Left hindlimb (tissue), 1 donor: Measurements from ENCODE around the gene MAD2L1BP.
A peak's percentile ranks its signal among the peaks of the same experiment; 100 is the strongest.

Experiments
- DNase-seq: peaks from one replicate; pipeline ENCODE4 v3.0.0-alpha.2; 2018

Gene MAD2L1BP

DNA sequence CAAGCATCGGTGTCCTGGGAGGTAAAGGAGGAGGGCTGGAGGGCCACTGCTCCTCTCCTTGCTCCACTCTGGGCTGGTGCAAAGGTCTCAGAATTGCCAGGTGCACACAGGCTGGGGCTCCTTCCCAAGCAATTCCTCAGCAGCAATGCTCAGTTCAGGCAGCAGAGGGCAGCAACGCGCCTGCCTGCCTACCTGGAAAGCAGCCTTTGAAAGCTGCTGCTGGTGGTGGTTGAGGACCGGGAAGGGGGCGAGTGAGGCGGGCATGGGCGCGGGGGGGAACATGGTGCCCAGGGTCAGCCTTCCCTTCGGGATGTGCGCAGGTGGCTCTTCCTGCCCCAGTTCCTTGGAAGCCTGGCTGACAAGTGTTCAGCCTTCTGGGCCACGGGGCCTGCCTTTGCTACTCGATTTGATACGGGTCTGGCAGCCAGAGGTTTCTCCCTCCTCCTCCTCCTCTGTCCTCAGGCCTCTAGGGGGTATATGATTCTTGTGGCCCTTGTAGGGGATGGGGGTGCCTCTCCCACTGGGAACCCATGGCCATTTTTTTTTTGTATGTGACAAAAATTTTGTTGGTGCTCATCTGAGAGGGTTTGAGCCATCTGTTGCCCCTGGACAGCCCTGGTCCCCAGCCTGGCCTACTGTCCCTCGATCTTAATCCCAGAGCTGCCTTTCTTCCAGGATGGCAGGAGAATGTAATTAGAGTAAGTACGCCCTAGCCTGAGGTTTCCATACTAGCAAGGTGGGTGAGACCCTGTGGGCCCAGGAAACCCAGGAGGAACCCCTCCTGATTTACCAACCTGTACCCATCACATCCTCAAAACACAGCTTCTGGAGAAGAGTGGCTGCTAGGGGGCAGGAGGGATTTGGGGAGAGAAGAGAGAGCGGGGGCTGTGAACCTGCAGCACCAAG lies 31.9 kb downstream of the MAD2L1BP start:
- peak; percentile 86 for DNase-seq

DNA sequence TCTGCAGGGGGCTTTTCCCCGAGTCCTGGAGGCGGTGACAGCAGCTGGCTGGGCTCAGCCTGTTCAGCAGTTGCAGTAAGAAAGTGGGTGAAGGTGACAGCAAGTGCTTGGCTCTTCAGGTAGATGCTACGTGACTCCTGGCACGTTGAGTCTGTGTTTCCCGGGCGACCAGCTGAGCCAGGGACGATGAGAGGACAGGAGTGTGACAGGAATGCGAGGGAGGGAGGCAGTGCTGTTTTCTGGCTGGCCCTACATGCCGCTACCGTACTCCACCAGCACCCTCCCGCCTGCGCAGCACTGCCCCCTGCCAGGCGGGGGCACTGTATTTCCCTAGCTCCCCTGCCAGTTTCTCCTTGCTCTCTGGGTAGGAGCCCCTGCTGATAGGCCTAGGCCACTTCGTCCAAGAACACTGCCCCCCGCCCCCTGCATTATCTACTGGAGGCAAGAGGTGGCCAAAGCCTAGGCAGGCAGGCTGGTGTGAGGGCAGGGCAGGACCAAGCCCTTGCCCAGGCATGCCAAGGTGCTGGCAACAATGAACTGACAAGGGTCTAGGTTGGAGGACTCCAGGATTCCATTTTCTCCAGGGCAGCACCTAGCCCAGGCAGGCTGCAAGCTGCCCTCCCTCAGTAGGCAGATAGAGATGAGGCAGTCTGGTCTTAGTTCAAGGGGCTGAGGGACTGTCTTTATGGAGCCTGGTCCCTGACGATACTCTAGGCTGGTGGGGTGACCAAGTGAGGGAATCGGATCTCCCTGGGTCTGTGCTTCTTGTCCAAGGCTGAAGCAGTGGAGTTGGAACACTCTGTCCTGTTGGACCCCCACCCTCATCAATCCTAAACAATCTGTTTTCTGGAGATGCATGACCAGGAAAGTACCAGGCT lies 32.8 kb downstream of the MAD2L1BP start:
- peak; percentile 59 for DNase-seq

DNA sequence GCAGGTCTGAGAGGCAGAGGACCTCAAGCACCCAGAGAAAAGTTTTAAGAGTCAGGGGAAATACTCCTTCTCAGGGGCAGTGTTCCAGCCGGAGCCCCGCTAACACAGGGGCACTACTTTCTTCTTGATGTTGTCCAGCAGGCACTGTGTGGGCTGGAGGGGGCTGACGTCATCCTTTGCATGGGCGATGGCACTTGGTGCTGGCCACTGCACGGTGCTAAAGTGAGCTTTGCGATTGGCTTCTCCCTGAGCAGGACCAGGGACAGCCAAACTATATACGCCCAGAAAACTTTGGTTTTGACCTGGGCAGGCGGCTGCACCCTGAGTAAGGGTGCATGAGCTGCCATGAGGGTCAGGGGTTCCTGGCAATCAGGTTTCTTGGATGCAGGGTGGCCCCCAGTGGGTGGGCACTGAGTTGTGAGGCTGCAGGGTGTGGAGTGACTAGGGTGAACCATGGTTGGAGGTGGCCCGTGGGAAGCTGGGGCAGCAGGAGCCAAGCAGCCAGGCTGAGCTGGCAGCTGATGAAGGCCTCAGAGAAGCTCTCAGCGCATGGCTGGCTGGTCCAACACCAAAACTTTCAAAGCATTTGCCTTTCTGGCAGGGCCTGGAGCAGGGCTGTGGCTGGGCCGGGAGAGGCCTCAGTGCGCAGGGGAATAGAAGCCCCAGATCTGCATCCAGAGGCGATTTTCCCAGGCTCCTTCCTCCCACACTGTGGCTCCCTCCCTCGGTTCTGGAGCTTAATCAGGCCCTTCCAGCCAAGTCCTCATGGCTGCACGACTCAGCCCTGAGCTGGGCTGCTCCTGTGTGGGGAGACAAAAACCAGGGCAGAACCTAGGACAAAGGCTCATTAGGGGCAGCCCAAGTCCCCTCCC lies 33.6 kb downstream of the MAD2L1BP start:
- peak; percentile 77 for DNase-seq

DNA sequence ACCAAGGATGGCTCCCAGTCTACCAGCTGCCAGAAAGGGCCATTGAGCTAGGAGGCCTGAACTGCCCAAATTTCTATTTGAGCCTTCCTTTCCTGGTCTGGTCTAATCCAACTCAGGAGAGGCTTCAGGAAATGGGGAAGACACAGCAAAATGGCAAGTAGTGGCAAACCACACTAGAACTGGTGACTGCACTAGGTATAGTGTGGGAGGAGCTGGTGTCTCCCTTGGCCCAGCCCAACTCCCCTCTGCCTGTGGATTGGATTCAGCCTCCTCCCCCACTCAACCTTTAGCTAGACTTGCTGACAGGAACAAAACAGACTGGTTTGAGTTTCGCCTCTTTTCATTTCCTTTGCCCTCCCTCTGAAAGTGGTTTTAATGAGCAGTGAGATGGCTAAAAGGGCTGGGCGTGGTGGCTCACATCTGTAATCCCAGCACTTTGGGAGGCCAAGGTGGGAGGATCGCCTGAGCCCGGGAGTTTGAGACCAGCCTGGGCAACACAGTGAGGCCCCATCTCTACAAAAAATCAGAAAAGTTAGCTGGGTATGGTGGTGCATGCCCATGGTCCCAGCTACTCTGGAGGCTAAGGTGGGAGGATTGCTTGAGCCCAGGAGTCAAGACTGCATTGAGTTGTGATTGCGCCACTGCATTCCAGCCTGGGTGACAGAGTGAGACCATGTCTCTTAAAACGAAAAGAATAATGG lies 34.4 kb downstream of the MAD2L1BP start:
- DNase-seq: no peak

DNA sequence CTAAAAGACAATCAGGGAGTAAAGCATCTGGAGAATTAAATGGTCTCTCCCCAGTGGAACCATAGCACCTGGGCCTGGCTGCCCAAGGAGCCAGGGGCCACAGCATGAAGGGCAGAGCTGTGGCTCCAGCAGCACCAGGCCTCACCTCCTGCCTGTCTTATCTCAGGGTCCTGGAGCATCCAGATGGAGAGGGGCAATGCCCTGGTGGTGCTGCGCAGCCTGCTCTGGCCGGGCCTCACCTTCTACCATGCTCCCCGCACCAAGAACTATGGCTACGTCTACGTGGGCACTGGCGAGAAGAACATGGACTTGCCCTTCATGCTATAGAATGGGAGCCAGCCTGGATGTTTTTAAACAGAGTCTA lies 35.0 kb downstream of the MAD2L1BP start:
- DNase-seq: no peak

DNA sequence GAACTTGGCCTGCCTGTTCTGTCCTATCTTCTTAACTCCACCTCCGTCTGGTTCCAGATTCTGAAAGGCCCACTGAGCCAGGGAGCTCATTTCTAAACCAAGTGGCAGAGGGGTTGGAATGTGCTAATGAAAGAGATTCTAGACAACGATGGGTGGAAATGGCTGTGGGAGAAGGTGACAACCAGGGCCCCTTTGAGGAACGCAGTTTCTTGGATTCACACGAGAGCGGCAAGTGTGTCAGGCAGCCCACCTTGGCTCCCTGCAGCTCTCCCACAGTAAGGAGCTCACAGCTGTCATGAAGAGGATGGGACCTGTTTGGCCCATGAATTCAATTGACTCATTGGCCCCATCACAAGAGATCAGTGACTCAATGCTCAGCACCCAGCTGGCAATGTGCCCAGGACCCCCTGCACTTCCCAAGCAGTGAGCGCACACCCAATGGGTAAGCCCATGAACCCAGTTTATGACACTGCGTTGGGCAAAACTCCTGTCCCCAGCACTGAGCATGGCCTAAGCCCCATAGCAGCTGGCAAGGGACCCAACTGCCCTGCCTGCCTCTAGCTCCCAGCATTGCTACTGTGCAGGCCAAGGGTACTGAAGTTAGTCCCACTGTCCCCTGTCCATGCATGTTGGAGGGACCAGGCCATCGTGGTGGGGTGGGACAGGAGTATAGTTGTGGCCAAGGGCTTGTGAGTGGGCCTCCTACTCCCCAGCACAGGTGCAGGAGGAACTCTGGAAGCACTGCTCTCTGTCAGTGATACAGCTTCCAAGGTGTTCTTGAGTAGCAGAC lies 35.6 kb downstream of the MAD2L1BP start:
- no peak for DNase-seq

DNA sequence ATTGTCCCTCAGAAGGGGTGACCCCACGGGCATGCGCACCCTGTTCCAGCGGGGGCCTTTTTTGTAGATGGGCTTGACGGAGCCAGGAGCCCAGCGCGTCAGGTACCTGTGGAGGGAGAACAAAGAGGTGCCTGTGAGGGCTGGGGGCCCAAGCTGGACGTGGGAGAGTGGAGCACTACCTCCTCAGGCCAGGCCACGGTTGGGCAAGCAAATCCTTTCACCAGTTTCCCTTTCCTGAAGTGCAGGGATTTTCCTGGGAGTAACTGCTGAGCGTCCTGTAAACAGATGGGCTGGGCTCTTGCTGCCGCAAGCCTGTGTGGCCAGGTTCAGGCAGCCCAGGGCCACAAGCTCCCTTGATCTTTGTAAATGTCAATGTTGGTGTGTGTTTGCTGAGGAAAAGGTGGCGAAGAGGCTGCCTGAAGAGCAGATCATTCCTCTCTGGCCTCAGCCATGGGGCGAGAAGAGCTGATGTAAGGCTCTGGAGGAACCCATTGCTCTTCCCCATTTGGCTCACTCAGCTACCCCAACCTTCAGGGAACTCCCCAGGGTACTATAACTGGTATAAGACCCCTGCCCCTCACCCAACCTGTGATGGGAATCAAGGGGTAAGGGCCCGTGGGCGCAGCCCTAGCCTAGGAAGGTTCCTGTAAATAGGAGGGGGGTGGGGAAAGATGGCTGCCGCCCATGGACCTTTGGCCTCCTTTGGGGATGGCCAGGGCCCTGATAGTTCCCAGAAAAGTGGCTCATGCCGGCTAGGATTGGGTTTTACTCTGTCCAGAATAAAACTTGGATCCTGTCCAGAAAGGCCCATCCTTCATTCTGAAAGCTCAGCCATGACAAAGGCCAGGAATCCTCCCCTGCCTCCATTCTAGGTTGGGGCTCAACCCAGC lies 36.4 kb downstream of the MAD2L1BP start:
- no peak for DNase-seq

DNA sequence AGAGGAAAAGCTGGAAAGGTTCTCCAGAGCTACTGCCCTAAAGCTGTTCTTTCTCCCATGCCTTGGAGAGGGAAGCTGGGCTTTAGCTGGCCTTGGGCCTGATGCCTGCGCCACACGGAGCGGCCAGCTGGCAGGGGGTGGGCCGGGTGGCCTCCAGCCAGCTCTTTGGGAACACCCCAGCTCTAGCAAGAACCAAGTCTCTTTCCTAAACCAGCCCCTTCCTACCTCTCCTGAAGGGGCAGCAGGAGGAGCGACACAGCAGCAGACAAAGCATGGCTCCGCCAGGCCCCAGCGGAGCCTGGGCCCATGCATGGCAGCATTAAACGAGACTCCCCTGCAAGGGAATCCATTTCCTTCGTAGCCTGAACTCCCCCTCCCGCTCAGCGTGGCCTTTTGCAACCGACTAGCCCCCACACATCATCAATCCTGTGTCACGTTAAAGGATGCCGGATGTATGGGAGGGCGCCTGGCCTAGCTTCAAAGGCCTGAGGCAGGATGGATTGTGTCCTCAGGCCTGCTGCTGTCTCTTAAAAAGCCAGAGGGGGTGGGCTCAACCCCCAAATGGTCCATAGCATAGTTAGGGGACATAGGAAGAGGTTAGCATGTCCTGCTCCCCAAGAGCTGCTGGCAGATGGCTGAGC lies 37.9 kb downstream of the MAD2L1BP start:
- DNase-seq: peak; percentile 52

DNA sequence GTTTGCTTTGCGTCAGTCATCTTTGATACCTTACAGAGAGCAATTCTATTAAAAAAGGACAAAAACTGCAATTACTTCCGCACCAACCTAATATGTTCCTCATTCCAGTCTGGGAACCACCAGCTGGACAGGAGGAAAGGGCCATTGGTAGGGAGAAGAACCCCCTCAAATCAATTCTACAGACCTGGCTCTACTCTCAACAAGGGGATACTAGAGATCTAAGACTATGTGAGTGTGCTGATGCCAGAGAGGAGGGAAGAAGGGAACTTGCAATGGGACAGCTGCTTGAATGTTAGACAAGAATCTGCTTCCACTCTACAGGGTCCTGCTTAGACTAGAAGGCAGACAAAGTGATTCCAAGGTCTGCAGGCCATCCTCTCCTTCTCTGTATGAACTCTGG lies 38.7 kb downstream of the MAD2L1BP start:
- no peak for DNase-seq

DNA sequence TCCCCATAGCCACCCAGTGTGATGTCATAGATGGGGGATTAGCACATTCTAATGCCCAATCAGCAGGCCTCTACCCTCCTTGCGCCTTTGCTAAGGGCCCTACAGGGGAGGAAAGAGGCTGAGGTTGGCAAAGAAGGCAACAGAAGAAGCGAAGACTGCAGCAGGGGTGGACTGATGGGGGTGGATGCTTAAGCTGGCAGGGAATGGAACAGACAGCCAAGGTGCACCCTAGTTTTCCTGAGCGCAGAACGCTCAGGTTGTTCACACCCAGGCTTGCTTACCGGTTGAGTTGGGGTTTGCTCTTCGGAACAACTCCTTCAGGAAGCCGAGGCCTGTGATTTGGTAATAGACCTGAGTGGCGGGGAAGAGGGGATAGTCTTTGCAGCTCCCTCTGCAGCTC lies 39.3 kb downstream of the MAD2L1BP start:
- DNase-seq: no peak

DNA sequence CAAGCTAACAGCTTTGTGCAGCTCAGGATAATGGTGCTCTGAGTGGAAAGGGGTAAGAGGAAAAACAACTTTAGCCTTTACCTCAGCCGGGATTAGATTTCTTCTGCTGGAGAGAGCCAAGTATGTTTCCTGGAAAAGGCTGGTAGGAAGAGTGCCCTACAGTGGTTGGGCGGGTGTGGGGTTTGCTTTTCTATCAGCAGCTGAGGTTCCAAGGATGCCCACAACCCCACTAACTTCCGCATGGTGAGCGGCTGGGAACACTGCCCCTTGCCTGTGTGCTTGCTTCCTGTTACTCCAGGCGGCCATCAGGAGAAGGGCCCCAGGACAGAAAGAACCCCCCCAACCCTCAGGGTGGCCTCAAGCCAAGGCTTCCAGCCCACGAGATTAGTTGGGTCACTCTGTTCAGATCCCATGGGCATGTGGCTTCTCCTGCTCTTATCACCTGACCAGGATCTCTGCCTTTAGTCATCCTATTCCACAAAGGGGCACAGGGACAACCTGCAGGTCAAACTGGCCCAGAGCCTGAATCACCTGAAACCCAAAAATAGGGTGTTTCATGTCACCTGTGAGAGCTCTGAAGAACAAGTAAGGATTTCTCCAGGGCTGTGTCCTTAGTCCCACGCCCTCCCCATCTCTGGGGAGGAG lies 41.4 kb downstream of the MAD2L1BP start:
- DNase-seq: no peak

DNA sequence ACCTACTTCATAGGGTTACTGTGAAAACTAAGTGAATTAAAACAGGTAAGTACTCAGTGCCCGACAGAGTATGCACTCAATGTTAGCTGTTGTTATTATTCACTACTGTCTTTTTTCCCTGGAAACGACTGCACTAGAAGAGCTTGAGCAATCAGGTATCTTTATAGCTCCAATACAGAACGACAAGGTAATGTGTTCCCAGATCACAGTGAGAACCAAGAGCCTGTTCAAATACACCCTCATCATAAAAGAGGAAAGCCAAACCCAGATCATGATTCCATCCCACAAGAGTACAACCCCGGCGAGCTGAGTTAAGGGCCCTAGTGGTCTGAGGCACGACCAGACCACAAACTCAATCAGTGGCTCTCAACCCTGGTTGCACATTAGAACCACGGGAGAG lies 42.1 kb downstream of the MAD2L1BP start:
- no peak for DNase-seq

DNA sequence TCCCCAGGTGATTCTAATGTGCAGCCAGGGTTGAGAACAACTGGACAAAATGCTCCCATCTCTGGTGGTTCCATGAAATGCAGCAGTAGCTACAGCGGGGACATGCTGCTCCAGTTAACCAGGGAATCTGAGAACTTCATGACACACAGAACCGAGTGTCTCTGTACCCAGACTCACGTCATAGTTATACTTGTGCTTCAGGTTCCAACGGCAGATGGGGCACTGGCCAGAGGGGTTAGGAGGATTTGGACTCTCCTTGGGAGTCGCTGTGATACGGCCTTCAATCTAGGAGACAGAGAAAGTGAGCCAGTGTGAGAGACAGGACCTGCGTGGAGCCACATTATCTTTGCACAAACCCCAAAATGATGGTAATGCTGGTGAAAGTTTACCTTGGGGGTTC lies 42.7 kb downstream of the MAD2L1BP start:
- DNase-seq: no peak

DNA sequence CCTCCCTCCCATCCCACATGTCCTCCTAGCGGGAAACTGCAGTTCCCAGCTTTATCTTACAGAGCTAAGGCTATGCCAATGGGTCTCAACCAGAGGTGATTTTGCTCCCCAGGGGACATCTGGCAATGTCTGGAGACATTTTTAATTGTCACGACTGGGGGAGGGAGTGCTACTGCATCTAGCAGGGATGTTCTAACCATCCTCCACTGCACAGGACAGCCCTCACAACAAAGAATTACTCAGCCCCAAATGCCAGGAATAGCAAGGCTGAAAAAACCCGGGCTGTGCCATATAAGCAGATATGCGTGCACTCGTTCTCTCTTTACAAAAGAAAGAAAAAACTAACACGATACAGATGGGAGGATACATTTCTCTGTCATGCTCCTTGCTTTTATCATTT lies 43.4 kb downstream of the MAD2L1BP start:
- DNase-seq: no peak

DNA sequence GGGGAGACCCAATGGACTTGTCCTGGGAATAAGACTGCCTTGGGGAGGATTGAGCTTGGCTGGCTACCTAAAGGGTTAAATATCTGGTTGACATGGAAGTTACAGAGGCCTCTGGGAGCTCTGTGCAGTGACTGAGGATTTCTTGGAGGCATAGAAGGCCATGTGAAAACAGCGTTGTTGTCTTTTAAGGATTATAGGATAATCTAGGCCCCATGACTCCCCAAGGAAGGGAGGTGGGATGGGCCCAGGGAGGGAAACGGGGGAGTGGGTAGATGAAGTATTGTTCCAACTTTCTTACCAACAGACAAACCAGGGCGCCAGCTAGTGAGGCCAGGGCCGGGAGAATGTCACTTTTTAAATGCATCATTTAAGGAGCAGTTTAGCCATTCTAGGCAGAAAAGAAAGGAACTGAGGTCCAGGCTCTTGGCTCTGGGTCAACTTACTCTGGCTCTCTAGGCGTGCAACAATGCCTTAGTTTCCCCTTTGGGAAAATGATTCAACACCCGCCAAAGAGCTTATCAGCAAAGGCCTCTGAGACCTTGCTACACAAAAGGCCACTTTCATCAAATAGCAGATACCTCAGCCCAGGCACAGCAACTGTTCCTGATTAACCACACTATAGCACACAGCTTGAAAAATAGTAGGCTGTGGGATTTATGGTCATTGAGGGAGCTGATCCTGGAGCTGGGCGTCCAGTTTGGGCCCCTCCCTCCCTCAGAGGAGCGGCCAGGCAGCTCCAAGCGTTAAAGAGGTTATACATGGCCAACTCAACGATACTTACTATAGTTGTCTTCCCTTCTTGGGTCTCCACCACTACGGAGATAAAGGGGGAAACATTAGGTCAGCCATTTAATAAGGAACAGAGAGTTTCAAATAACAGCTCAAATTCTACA lies 44.9 kb downstream of the MAD2L1BP start:
- no peak for DNase-seq

DNA sequence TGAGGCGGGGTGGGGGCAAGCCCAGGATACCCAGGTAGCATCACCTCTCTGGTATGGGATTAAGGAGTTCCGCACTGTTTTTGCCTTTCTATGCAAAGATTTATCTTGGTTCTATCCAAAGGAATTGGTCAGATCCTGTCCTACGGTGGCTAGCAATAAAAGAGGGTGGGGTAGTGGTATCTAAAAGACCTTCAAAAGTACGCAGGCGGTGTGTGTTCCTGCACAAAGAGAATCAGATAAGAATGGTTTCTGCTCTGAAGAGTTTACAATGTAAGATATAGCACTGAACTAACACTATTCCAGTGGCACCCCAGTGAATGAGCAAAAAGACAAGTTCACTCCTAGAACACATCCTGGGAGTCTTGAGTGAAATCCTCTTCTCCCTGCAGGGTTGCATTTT lies 45.7 kb downstream of the MAD2L1BP start:
- DNase-seq: no peak

DNA sequence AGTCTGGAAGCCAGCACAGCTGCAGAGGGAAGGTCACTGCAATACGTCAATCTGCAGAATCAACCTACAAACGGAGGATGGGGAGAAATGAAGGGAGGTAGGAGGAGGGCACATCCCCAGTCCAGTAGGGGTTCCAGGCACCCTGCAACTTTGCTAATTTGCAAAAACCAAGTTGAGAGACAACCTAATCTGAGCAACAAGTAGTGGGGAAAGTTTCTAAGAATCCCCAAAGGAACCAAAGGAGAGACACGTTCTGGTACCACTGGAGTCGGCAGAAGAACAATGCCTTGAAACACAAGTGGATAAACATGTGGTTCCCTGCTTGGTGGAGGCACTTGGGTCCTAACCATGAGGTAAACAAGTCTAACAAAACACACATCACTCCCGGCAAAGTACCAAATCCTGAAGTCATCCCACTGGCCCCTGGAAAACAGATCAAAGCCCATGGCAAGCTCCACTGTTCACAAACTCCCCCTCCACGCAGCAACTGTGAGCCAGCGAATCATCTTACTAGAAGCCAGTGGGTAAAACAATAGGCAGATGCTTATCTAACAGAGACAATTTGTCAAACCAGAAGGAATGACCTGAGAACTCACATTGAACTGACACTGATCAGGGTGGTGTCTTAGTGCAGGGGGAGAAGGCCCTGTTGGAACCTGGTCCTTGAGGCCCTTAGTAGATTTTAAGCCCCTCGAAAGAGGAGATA lies 47.2 kb downstream of the MAD2L1BP start:
- no peak for DNase-seq
